ENCODE measurements around the gene LRIT1.

Gene LRIT1

GRCh38 chr10:84254552-84255478, 13.5 kb upstream of the LRIT1 start:
- DNase-seq = no peak

DNA sequence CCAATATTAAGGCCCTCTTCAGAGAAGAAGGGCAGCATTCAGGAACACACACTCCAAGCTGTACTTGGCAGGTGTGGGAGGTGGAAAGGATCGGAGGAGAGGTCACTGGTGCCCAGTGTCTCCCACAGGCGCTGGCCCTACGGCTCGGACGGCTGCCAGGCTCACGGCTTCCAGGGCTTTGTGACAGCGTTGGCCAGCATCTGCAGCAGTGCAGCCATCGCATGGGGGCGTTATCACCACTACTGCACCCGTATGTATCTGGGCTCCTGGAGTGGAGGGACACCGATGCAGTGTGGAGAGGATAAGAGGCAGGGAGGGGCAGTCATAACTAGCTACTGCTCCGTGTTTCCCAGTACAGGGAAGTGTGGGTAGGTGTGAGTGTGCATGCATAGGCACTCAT, 7.4 kb upstream of the LRIT1 start:
- no peak for DNase-seq

DNA sequence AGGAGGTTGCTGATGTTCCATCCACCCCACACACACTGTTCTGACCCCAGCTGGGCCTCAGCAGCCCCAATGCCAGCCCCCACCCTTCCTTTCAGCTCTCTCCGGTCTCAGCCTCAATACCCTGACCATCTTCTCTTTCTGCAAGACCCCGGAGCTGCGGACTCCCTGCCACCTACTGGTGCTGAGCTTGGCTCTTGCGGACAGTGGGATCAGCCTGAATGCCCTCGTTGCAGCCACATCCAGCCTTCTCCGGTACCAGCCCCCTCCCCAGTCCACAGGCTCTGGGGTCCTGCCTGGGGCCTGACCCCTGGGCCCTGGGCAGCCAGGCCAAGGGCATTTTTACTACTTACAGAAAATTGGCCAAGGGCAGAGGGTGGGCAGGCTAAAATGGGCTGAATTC, 6.2 kb upstream of the LRIT1 start:
- no peak for DNase-seq

- DNase-seq = no peak
Observed at GRCh38 chr10:84244651-84245270, 3.4 kb upstream of the LRIT1 start, which contains the start of gene RGR. RGR (plus strand) TSS chr10:84245053; CDS start chr10:84245091, 38 bp downstream.

GRCh38 chr10:84243759-84244158, 2.4 kb upstream of the LRIT1 start:
- DNase-seq = no peak

GRCh38 chr10:84238909-84239308, 2.4 kb downstream of the LRIT1 start:
- no peak for DNase-seq

GRCh38 chr10:84237199-84238051, 3.9 kb downstream of the LRIT1 start:
- DNase-seq = no peak

GRCh38 chr10:84236807-84237198, 4.5 kb downstream of the LRIT1 start:
- DNase-seq = no peak

DNA sequence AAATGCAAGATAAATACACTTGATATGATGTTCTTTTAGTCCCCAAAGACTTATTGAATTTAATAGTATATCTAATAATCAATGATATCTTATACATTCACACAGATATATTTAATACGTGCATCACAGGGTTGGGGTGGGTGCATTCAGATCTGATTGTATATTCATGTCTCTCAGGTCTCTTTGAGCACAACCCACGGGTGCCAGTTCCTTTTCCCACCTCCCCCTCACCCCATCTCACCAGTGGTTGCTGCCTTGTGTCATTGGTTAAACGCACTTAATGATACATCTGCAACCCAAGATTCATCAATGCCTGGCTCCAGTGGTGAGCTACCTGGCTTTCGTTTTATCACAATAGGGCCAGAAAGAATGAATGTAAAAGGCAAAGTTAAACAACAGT, 6.2 kb downstream of the LRIT1 start:
- no peak for DNase-seq

GRCh38 chr10:84234479-84234878, 6.9 kb downstream of the LRIT1 start:
- DNase-seq = no peak

- DNase-seq = no peak
Observed at GRCh38 chr10:84233940-84234339, 7.4 kb downstream of the LRIT1 start.

DNA sequence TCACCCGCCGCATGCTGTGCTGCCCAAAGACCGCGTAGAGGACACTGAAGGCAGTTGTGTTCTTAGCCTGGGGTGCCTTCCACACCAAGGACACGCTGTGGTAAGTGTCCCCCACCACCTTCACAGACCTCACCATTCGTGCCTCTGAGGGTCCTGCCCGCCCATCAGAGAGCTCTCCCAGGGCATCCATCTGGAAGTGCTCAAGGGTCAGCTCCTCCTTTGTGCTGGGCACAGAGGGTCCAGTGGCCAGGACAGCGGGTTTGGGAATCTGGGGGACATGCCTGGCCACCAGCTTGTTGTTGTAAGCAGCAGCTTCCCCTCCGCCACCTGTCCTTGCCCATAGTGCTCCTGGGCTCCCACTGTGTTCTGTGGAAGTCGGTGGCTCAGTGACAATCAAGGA, 9.0 kb downstream of the LRIT1 start:
- DNase-seq = no peak

DNA sequence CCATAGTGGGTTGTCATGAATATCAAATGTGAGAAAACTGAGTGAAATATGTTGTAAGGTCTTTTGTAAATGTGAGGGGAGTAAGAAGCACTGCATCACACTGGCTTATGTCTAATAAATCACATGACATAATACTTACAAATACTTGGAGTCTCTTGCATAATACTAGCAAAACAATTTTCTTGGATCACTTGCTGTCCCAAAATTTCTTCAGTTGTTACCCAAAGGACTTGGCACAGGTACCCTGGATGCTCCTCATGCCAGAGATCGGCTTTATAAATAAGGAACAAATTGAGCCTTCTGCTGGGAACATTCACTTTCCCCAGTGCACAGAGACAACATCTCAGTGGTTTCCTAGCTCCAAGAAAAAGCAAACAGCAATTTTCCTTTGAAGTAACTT, 11.0 kb downstream of the LRIT1 start:
- no peak for DNase-seq

DNA sequence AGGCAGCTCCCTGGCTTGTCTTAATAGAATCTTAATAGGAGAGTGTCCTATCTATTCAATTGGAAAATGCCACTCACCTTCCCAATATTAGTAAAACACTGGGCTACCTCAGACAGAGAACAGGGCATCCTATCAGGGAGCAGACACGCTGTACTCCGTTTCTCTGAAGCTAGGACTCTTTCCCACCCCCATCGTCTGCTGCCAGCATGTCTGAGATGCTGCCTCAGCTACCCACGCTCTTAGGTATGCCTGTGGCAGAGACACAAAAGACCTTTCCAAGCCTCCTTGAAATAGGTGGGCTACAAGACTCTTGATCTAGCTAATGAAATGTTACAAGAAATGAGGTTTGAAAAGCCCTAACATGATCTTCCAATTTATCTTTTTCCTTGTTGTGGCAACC, 13.5 kb downstream of the LRIT1 start:
- DNase-seq = no peak

GRCh38 chr10:84226616-84227015, 14.7 kb downstream of the LRIT1 start:
- no peak for DNase-seq

DNA sequence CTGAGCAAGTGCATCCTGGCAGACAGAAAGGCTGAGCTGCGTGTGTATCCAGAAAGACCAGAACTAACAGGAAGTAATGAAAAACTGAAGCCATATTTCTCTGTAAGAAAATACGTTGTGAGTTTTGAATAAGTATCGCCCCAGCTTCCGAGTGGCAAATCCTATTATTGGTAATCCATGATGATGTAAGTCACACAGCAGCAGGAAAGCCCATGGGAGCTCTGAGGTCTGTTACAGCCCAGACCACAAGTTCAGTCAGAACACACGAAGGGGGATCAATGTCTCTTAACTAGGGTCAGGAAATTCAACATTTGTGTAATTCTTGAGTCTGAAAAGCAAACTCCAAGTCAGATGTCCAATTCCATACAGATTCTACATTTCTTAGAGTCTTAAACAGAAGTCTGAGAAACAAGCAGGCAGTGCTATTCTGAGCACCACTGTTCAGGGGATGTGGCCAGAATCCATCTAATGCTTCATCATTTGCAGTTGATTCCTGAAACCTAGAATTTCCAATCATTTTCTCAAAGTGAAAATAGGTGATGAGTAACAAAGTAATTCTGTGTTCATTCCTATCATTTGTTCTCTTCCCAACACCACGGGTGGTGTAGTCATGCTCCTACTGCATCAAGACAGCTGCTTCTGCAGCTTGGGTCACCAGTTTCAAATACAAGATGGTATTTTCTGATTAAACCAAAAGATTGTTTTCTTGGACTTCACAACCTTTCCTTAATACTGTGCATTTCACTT, 15.7 kb downstream of the LRIT1 start, which contains the start of gene LRIT2:
TSS of gene LRIT2 (minus strand) at position 118 of the 747 bp plus-strand sequence. CDS start at position 94, 24 bp downstream.
- no peak for DNase-seq

DNA sequence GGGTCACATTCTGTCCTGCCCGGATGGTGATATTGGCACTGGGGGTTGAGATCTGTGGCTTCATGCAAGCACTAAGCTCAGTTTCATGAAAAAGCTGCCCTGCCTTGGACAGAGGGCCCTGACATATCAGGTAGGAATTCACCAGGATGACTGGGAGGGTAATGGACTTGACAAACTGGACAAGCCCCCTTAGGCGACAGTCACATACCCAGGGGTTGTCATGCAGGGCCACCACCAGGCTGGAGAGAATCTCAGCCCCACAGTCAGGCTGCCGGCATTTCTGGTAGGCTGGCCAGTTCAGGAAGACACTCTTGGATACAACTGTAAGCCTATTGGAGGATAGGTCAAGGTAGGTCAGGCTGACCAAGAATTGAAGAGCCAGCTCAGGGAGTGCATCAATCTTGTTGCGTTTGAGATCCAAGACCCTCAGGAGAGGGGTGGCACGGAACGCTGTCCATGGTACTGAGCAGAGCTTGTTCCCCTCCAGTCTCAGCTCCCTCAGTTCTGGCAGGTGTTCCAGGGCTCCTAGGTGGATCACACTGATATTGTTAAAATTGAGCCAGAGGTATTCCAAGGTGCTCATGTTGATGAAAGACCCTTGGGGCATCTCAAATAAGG, 16.8 kb downstream of the LRIT1 start:
- DNase-seq = no peak

DNA sequence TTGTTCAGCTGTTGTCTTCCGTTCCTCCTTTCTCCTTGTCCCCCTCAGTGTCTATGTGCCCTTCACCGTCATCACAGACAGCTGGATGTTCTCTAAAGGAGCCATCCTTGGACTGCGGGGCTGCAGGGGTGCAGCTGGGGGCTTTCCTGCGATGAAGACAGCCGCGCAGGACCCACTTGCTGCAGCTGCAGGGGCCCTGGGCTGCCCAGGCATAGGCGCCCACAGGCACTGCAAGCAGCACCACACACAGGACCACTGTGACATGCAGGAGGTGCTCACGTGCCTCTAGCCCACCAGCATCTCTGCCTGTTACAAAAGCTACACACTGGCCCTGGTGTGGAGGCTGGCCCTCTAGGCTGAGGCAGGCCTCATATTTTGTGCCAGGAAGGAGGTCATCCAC, 19.4 kb downstream of the LRIT1 start:
- DNase-seq = no peak

- no peak for DNase-seq
Observed at GRCh38 chr10:84217746-84218145, 23.6 kb downstream of the LRIT1 start.

- no peak for DNase-seq
Observed at GRCh38 chr10:84216834-84217233, 24.5 kb downstream of the LRIT1 start.

- DNase-seq = no peak
Observed at GRCh38 chr10:84214612-84215235, 26.6 kb downstream of the LRIT1 start.
